ENCODE data around the gene POLA2.

Gene POLA2

DNA sequence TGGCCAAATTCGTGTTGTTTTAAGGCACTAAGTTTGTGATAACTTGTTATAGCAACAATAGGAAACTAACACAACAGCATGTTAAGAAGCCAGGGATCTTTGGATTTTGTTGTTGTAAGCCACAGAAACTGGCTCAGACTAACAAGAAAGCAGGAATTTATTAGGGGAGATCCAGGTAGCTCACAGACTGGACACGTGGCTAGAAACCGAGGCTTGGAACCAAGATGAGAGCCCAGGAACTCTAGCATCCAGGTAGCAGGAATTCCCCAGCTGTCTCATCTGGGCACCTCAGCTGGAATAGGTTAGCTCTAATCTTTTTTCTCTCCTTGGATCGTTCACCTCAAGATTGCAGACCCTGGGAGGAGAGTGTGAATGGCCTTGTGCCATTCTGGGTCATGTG lies 24.9 kb downstream of the POLA2 start:
- no peak for DNase-seq (ENCODE audit: low read depth)

DNA sequence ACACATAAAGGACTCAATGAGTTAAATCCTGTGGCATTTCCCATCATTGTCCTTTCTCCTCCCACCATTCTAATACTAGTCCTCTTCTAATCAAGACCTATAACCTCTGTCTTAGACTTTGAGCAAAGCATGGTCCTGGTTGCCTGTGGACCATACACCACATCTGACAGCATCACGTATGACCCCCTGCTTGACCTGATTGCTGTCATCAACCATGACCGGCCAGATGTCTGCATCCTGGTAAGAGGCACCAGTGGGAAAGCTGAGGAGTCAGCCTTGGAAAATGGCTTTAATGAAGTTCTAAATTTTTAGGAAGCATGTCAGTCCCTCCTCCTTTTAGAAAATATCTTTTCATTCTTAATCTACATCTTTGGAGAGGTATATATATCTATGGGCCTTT lies 25.8 kb downstream of the POLA2 start:
- DNase-seq (ENCODE audit: low read depth), result no peak

DNA sequence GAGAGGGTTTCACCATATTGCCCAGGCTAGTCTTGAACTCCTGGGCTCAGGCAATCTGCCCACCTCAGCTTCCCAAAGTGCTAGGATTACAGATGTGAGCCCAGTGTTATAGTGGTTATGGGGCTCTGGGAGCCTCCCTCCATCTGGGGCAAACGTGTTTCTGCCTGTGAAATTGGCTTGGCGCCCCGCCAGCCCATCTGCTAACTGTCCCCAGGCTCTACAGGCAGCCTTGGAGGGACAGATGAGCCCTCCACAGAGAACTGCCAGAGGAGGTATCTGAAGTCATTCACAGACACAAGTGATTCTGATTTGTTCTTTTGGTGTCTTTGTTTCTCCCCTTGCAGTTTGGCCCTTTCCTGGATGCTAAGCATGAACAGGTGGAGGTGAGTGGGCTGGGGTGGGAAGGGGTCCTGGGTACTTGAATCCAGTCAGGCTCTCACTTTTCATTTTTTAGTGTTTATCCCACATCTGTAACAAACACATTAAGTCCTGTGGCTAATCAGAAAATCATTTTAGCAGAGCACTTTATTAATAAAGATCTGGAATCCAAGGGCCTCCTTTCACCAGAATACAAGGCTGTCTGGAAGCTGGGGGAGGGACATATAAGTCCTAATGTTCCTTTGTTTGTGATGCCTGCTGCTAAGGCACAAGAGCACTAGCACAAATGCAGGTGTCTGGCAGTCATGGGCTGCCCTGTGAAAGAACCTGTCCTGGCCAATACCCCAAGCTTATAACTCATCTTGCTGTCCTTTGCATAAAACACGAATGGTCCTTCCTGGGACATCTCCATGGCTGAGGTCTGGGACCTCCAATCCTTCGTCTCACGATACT lies 27.2 kb downstream of the POLA2 start:
- DNase-seq (ENCODE audit: low read depth), result no peak

DNA sequence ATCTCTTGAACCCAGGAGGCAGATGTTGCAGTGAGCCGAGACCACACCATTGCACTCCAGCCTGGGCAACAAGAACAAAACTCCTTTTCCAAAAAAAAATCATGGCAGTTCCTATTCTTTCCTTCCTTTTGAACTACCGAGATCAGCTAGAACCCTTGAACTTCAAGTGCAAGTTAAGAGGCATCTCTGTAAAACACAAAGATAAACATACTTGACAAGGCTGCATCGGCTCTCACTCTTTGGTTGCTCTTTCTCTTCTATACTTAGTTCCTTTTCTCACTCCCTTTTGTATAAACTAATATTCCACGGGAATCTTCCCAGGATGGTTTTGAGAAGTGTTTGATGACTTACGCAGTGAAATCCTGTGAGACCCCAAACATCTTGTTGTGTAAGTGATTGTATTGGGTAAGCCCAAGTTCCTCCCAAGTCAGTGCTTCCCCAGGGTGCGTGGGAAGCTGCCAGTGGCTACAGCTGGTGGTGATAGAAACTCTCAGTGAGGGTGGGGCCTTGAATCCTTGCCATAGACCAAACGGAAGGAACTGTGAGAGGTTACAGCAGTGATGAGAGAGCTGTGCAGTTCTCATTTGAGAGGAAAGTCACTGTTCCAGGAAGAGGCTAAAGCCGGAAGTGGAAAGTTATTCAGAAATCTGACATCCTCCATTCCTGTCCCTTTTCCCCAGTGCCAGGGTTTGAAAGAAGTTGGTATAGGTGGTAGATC lies 28.8 kb downstream of the POLA2 start:
- no peak for DNase-seq (ENCODE audit: low read depth)

DNA sequence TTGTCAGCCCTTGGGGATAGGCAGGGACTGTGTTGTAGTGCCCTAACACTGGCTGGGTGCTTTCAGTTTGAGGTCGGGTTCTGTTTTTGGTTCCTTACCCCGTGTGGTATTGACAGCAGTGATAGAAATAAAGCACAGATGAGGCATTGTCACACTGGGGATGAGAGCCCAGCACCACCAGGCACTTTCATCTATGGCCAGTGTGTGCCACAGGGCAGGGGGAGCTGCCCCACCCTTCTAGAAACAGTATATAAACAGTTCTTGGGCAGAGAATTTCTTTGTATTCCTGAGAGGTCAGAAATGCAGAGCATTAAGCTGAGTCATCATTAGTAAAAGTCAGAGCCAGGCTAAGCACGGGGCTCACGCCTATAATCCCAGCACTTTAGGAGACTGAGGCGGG lies 29.9 kb downstream of the POLA2 start:
- no peak for DNase-seq (ENCODE audit: low read depth)

DNA sequence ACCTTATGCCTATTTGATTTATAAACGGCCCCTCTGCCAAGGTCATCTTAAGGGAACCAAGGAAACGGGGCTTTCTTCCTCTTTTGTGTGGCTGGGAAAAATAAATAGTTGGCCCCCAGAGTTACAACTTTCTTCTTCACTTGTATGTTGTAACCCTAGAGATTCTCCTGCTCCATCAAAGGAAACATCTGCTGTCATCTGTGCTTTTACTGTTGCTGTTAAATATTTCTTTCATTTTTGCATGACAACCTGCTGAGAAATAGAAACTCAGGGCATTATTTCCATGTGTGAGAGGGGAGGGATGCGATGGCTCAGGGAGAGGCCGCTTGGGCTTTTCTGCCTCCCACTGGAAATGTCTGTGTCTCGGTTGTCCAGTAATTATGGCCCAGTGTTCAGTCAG lies 31.1 kb downstream of the POLA2 start:
- DNase-seq (ENCODE audit: low read depth), result no peak

DNA sequence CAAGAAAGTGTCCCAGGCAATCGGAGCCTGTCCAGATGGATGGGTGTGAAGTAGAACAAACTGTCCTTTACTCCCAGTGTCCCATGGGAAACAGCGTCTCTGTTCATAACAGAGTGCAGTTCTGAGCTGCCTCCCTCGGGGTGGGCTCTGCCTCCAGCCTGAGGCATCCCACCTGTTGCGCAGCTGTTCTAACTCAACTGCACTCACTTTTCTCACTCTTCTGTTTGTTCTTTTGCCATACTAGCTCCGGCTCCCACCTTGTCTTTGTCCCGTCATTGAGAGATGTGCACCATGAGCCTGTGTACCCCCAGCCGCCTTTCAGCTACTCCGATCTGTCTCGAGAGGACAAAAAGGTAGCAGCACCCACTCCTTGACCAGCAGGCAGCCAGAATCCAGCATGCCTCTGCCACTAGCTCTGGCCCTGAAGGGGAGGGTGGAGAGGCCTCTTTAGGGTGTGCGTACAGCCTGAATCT lies 32.2 kb downstream of the POLA2 start:
- DNase-seq (ENCODE audit: low read depth), result no peak

DNA sequence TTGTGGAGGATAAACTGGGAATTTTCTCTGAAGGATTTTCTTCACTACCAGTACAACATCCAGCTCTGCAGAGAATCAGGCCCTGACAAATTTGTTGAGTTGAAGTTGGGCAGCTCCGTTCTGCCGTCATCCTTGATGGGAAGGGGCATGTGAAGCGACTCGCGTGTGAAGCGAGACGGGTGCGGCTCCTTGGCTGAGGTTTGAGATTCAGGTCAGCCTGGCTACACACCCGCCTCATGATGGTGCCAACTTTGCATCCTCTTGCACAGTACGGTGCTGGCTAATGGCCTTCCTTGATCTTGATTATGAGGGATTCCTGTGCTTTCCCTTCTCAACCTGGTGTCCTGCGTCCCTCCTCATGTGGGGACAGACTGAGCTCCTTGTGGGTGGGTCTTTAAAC lies 33.2 kb downstream of the POLA2 start:
- no peak for DNase-seq (ENCODE audit: low read depth)

DNA sequence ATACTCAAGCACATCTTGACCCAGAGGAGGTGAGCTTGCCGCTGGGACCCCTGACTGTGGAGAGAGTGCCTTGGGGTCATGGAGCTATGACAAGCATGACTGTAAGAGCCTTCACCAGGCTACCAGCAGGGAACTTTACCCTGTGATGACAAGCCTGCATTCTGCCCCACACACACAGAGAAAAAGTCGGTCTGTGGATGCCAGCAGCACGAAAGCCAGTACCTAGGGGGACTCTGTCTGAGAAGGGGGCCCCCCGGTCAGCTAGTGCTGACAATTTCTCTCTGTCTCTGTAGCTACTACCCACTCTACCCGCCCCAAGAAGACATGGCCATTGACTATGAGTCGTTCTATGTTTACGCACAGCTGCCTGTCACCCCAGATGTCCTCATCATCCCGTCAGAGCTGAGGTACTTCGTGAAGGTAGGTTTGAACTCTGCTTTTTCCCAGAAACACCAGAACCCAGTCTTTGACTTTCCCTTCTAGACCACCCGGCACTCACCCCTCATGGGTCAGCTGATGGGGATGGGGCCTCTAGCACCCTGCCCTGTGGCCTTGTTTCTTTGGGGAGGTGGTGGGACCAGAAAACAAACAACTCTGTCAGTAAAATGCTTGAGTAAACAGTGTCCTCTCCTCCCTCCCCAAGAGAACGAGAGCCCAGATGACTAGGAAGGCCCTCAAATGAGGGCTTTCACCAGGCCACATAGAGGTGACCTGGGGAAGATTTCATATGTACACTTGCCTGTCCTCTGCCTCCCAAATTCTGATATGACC lies 34.0 kb downstream of the POLA2 start:
- no peak for DNase-seq (ENCODE audit: low read depth)

DNA sequence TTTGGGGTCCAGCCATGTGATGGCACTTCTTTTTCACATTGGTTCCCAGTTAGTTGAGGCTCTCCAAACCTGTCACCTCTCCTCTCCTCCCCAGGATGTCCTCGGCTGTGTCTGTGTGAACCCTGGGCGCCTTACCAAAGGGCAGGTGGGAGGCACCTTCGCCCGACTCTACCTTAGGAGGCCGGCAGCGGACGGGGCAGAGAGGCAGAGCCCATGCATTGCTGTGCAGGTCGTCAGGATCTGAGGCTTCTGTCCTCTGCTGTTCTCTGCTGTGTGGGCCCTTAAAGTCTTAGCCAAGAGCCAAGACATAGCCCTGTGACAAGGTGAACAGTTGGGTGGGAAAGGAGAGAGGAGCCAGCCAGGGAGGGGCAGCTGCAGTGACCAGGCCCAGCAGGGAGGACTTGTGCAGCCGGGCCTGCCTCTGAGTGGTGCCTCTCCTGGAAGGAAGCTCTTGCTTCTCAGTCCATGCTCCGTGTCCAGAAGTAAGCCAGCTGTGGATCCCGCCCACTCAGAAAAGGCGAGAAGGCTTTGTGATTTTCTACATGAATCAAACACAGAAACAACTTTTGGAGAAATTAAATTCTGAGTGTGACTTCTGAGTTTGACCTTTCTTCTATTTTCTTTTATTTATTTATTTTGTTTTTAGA lies 35.4 kb downstream of the POLA2 start:
- no peak for DNase-seq (ENCODE audit: low read depth)

DNA sequence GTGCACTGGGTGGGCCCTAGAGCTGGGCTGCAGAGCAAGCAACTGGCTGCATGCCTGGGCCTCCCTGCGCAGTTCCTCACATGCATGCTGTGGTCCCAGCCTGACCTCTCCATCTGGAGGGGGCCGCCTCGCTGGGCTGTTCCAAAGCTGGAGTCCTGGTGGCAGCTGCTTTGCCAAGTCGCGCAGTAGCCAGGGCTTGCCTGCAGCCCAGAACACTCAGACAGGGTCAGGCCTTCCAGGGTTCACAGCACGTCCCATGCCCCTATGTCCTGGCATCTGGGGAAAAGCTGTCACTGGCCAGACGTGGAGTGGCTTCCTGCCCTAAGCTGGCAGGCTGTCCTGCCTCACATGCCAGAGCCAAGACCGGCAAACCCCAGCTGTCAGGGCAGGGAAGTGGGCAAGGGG lies 36.4 kb downstream of the POLA2 start:
- no peak for DNase-seq (ENCODE audit: low read depth)

DNA sequence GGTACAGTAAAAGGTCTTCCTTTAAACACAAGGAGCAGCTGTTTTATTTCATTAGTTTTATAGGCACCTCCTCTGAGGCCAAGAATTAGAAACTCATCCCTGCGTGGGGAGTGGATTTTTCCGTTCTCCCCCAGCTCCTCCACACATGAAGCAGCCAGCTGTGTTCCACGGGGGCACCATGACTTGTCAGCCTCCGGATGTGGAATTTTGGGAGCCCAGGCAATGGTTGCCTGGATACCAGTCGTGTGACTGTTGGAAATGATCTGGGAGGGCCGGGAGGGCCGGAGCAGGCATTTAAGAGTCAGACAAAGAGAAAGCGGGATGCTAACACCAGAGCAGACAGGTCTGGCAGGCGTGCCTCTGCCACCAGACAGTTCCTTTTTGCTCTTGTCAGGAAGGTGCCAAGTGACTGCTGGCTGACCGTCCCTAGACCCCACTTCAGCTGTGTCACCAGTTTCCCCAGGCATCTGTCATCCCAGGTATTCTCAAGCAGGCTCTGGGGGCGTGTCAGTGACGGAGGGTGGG lies 37.0 kb downstream of the POLA2 start:
- no peak for DNase-seq (ENCODE audit: low read depth)

DNA sequence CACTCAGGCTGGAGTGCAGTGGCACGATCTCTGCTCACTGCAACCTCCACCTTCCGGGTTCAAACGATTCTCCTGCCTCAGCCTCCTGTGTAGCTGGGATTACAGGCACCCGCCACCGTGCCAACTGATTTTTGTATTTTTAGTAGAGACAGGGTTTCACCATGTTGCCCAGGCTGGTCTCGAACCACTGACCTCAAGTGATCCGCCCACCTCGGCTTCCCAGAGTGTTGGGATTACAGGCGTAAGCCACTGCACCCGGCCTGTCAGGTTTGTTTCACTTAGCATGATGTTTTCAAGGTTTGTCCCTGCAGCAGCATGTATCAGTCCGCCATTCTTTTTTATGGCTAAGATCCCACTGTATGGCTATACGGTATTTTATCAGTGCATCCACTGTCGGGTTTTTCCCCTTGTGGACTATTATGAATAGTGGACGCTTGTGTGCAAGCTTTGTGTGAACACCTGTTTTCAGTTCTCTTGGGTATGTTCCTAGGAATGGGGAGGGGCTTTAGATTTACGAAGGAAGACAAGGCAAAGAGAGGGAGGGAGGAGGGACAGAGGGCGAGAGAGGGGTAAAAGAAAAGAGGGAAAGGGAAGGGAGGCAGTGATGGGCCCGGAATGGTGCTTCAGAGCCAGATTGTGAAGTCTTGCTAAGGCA lies 39.0 kb downstream of the POLA2 start:
- no peak for DNase-seq (ENCODE audit: low read depth)

DNA sequence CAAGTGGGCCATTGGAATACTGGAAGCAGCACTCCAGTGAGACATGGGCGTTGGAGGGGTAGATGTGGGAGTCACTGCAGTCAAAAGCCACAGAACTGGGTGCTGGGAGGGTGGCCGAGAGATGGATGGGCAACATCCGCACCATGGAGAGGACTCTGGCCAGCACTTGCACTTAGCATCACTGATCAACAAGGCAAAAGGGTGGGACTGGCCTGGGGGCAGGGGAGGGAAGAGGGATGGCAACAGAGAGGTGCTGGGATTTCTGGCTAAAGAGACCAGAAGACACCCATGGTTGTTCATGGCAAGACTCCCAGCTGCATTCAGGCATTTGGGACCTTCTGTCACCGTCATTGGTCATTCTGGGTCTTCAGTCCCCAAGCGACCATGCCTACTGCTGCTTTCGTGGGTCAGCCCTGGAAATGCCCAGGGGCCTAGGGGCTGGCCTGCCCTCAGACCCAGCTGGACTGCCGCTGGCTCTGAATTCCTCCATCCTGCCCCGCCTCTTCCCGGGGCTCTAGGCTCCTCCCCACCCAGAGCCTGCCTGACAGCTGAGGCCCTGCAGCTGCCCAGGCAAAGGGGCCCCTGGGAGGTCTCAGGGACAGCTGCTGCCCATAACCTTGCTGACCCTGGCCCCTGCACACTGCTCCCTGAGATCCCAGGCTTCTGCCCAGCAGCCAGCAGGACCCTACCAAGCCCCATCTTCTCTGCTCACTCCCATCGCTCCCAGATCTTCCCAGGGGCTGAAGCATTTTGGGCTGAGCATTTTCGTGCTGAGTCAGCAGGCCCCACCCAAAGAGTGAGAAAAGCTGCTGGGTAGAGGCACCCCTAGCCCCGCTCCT lies 39.9 kb downstream of the POLA2 start:
- no peak for DNase-seq (ENCODE audit: low read depth)

DNA sequence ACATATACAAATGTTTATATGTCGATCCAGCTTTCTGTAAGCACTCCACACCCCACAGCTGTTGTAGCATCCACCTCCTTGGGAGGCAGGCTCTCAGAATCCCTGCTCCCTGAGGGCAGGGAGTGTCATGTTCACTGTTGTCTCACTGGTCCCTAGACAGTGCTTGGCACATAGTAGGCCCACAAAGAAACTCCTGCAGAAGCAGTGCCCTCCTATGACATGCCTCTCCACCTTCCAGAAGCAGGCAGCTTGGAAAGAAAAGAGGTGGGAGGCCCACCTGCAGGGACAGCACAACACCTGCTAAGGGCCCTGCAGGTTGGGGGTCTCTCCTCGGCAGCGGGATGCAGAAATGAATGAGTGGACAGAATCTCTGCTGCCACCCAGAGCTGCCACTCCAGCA lies 41.8 kb downstream of the POLA2 start:
- DNase-seq (ENCODE audit: low read depth), result no peak

DNA sequence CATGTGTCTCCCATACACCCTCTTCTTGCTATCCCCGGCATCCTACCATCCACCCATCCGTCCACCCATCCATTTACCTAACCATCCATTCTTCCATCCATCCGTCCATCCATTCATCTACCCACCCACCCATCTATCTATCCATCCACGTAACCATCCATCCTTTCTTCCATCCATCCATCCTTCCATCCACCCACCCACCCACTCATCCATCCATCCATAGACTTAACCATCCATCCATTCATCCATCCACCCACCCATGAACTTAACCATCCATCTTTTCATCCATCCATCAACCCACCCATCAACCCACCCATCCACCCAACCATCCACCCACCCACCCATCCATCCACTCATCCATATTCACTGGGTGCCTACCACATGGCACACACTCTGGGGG lies 42.3 kb downstream of the POLA2 start:
- DNase-seq (ENCODE audit: low read depth), result no peak

DNA sequence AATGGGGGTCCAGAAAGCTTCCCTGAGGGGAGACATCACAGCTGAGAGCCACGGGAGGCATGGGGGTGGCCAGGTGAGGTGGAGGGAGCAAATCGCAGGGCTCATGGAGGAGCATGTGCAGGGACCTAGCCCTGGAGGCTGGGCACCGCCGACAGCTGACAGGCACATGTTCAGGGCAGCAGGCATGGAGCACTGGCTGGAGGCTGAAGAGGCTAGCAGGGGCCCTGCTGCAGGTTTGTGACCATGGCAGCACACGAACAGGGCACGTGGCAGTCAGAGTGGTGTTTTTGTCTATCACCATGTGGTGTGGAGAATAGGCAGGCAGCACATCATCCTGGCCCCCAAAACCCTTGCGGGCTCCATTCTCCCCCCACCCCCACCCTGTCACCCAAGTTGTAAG lies 42.9 kb downstream of the POLA2 start:
- DNase-seq (ENCODE audit: low read depth), result no peak

DNA sequence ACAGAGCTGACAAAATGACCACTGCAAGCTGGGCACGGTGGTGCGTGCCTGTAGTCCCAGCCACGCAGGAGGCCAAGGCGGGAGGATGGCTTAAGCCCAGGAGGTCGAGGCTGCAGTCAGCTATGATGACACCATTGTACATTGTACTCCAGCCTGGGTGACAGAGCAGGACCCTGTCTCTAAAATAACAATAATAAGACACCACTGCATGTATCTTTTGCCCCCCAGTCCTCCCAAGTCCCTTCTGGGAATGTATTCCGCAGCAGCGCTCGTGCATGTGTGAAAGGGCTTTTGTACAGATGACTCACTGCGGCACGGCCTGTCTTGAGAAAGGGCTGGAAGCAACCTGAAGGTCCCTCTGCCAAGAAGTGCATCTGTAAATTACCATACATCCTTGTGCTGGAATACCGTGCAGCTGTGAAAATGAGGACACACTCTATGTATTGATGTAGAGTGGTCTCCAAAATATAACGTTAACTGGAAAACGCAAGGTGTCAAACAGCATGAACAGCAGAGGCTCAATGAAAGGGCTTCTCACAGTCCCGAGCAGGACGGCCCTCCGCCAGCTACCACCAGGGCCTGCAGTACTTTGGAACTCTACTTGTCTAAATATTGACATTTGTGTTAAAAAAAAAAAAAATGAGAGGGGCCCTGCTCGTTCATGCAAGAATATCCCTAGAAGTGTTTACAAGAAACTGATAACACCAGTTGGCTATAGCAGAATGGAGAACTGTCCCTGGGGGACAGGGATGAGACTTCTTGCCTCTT lies 43.9 kb downstream of the POLA2 start:
- no peak for DNase-seq (ENCODE audit: low read depth)

DNA sequence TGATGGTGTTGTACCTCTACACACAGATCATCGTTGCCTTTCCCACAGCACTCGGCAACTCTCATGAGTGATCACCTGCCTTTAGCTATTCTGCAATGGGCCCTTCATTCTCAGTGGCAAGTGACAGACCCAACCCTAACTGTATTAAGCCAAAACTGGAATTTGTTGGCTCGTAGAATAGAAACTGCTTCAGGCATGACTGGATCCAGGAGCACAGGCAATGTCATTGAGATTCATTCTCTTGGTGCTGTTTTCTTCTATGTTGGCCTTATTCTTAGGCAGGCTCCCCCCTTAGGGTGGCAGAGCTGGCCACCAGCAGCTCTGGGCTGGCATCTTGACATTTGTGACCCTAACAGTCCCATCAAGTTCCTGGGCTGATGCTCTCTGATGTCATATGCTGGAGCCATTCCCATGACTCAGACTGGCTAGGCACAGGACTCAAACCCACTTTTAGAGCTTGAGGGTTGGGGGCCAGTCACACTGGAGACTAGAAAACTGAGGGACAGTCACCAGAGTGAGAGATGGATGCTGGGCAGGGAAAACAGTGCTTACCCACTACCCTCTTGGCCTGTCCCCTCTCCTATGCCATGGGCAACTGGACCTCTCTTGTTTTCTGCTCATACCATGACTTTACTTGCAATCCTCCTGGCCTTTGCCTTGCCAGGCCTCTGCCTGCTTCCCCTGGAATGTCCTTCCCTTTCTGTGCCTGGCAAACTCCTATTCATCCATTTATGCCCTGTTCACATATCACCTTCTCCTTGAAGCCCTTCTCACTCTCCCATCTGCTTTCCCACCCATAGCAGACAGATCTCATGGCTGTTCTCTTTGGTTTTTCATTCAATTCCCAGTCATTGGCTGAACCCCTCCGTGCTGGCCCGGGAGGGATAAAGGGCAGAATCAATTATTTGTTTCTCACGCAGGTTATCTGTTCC lies 45.8 kb downstream of the POLA2 start:
- no peak for DNase-seq (ENCODE audit: low read depth)

All from activated T-cell treated with anti-CD3 and anti-CD28 coated beads for 48 hours (primary cell).